B cell (primary cell): ENCODE data around the gene ZNF273. TPM values are rescaled to one million over a fixed set of nuclear protein-coding genes. Genes with fewer than 3 reads are reported as not detected.

Experiments used
- ATAC-seq: fragments of 200-7000 bp; cut with Tn5 transposase; one replicate; pipeline ENCODE4 v1.10.0; 2021; ENCODE audit warnings: low read depth, mild to moderate bottlenecking, moderate number of reproducible peaks, moderate library complexity
- CTCF ChIA-PET: fragments of 350-600 bp; sonication (Branson Sonifier 250); formaldehyde crosslinking; loops from one replicate; lab custom pipeline; 2021; ENCODE audit warnings: antibody characterized with exemption, inconsistent platforms; lab: Charles Lee
- POLR2A ChIA-PET: fragments of 350-600 bp; sonication (Branson Sonifier 250); formaldehyde crosslinking; loops from one replicate; lab custom pipeline; 2021; ENCODE audit warnings: antibody characterized with exemption; lab: Charles Lee
- DNase-seq: peaks from one replicate; pipeline ENCODE4 v3.0.0; 2013
- H2AFZ ChIP-seq: 2 replicates; pipeline ENCODE4 v1.6.1; 2012; ENCODE audit warnings: mild to moderate bottlenecking, low read depth, low read length; ENCODE audit not compliant: insufficient read depth, poor library complexity, severe bottlenecking
- H3K27ac ChIP-seq, 2 donors: 1 replicate in 1 of 2; 2 replicates in 1 of 2; pipeline ENCODE4 v1.5.1; 2012 to 2013; ENCODE audit warnings: low read length in 2 of 2, mild to moderate bottlenecking in 2 of 2, moderate library complexity in 1 of 2
- H3K27me3 ChIP-seq, 4 experiments: fragments of 200-600 bp in 1 of 4; sonication (generic) in 1 of 4; replicated peaks in 1 of 4; 1 replicate in 2 of 4; 2 replicates in 2 of 4; pipeline versions ENCODE4 v1.6.1 to v1.7.0; 2013 to 2016; ENCODE audit warnings: low read length in 3 of 4, mild to moderate bottlenecking in 2 of 4, mixed read lengths in 1 of 4, moderate library complexity in 1 of 4; ENCODE audit not compliant: insufficient read depth in 4 of 4, control insufficient read depth in 3 of 4; ENCODE audit errors: control extremely low read depth in 1 of 4
- H3K36me3 ChIP-seq, 2 experiments: replicated peaks in 1 of 2; 1 replicate in 1 of 2; 2 replicates in 1 of 2; pipeline versions ENCODE4 v1.6.1 to v1.7.1; 2013; ENCODE audit warnings: low read length in 1 of 2; ENCODE audit not compliant: insufficient read depth in 2 of 2, control insufficient read depth in 1 of 2; ENCODE audit errors: control extremely low read depth in 1 of 2, extremely low read depth in 1 of 2
- H3K4me1 ChIP-seq, 2 donors: fragments of 200-600 bp in 1 of 2; sonication (generic) in 1 of 2; 1 replicate in 1 of 2; 2 replicates in 1 of 2; pipeline versions ENCODE4 v1.5.1 to v1.6.1; 2013 to 2017; ENCODE audit warnings: low read length in 2 of 2; ENCODE audit not compliant: control insufficient read depth in 2 of 2, insufficient read depth in 2 of 2
- H3K4me2 ChIP-seq: replicated peaks from 2 replicates; pipeline ENCODE3; 2012; ENCODE audit warnings: mild to moderate bottlenecking, low read depth, low read length; ENCODE audit not compliant: poor library complexity, severe bottlenecking
- H3K4me3 ChIP-seq, 5 experiments: fragments of 200-600 bp in 1 of 5; sonication (generic) in 1 of 5; 1 replicate in 3 of 5; 2 replicates in 2 of 5; pipeline versions ENCODE4 v1.5.1 to v1.7.0; 2011 to 2016; ENCODE audit warnings: low read length in 4 of 5, mild to moderate bottlenecking in 4 of 5, low read depth in 2 of 5, control low read depth in 1 of 5, moderate library complexity in 1 of 5; ENCODE audit not compliant: insufficient read depth in 1 of 5; ENCODE audit errors: control extremely low read depth in 1 of 5, extremely low read depth in 1 of 5
- H3K79me2 ChIP-seq: fragments of 200-600 bp; sonication (generic); one replicate; pipeline ENCODE4 v1.6.0; 2016; ENCODE audit warnings: low read length; ENCODE audit not compliant: control insufficient read depth, insufficient read depth
- H3K9ac ChIP-seq: fragments of 200-600 bp; sonication (generic); 2 replicates; pipeline ENCODE4 v1.6.1; 2017; ENCODE audit warnings: mild to moderate bottlenecking, low read length, moderate library complexity
- H3K9me3 ChIP-seq, 3 donors: one replicate each; pipeline versions ENCODE4 v1.6.1 to v1.7.1; 2013; ENCODE audit warnings: low read length in 2 of 3; ENCODE audit not compliant: control insufficient read depth in 2 of 3, insufficient read depth in 1 of 3; ENCODE audit errors: control extremely low read depth in 1 of 3
- H4K20me1 ChIP-seq: 2 replicates; pipeline ENCODE4 v1.6.0; 2012; ENCODE audit warnings: mild to moderate bottlenecking, low read length; ENCODE audit not compliant: insufficient read depth, control insufficient read depth, poor library complexity, severe bottlenecking
- H3K27ac Mint-ChIP-seq: one replicate; pipeline ENCODE4 v1.8.0; 2021; ENCODE audit warnings: mixed read lengths
- H3K27me3 Mint-ChIP-seq: one replicate; pipeline ENCODE4 v1.8.0; 2021; ENCODE audit warnings: mixed read lengths
- H3K4me1 Mint-ChIP-seq: one replicate; pipeline ENCODE4 v1.8.0; 2021; ENCODE audit warnings: mixed read lengths
- H3K4me3 Mint-ChIP-seq: one replicate; pipeline ENCODE4 v1.8.0; 2021; ENCODE audit warnings: mixed read lengths
- H3K9me3 Mint-ChIP-seq: one replicate; pipeline ENCODE4 v1.8.0; 2022; ENCODE audit warnings: mixed read lengths; ENCODE audit not compliant: insufficient read depth
- EZH2 ChIP-seq: IDR thresholded peaks from 2 replicates; pipeline ENCODE4 v1.6.1; 2012; ENCODE audit warnings: borderline replicate concordance, low read depth, mild to moderate bottlenecking, moderate library complexity, low read length; ENCODE audit not compliant: insufficient read depth, poor library complexity, severe bottlenecking
- WGBS: methylation state at CpG from one replicate; pipeline ENCODE4 v1.1.5; 2013; ENCODE audit warnings: missing lambda C conversion rate; ENCODE audit not compliant: insufficient coverage; 5-methylcytosine and 5-hydroxymethylcytosine counted together
- intact Hi-C: fragments of 100-400 bp; cut with micrococcal nuclease; formaldehyde crosslinking; loops from one replicate; pipeline ENCODE4 v1.10.0; 2022
- polyA plus RNA-seq: library from polyadenylated mRNA; depleted of rRNA; stranded (reverse); fragments of >200 nt; gene quantifications from 2 replicates; pipeline ENCODE4 v1.2.3, GENCODE V29; 2012
- total RNA-seq, 2 donors: library from RNA; stranded (reverse); fragments of 120-200 nt in 1 of 2; gene quantifications; 1 replicate in 1 of 2; 2 replicates in 1 of 2; pipeline versions ENCODE4 v1.2.3 to v1.2.4, GENCODE V29; 2013 to 2022
- TF ChIP-seq, protein P1 (sequence below): fragments of 200-600 bp; IDR thresholded peaks from one replicate; pipeline ENCODE4 v1.8.0; 2022; ENCODE audit warnings: antibody characterized with exemption, mild to moderate bottlenecking

The ZNF273 gene
- total and polyA plus RNA-seq, 2 donors (not counting 1 experiment from before 2014, with no cell fraction given) = 3.8 to 12.7 TPM

DNA sequence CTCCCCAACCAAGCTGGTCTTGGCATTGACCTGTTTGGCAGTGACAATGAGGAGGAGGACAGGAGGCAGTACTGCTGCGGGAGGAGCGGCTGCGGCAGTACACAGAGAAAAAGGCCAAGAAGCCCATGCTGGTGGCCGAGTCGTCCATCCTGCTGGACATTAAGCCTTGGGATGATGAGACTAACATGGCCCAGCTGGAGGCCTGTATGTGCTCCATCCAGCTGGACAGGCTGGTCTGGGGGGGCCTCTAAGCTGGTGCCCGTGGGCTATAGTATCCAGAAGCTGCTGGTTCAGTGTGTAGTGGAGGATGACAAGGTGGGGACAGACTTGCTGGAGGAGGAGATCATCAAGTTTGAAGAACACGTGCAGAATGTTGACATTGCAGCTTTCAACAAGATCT, 39.1 kb upstream of the ZNF273 start:
- Histone ChIP-seq H3K9ac (no peak overlapping the region), H2AFZ (no peak overlapping the region), H3K36me3 (no peaks in the 10 kb centered on the region), H3K4me1 (no peaks in the 10 kb centered on the region), H3K27me3 (no peaks in the 10 kb centered on the region), H3K79me2 (no peaks in the 10 kb centered on the region), H3K9me3 (peaks cover 0 to 24% (median 0%) of the 10 kb centered on the region in 3 donors), H3K4me2 (no peak overlapping the region), H3K27ac (no peak overlapping the region), H3K4me3 (no peak overlapping the region), H4K20me1 (no peaks in the 10 kb centered on the region)
- no peaks in the 10 kb centered on the region for H3K9me3 Mint-ChIP-seq
- H3K4me1 Mint-ChIP-seq = no peaks in the 10 kb centered on the region
- no peak overlapping the region for H3K27ac Mint-ChIP-seq
- TF ChIP-seq, protein P1, sequence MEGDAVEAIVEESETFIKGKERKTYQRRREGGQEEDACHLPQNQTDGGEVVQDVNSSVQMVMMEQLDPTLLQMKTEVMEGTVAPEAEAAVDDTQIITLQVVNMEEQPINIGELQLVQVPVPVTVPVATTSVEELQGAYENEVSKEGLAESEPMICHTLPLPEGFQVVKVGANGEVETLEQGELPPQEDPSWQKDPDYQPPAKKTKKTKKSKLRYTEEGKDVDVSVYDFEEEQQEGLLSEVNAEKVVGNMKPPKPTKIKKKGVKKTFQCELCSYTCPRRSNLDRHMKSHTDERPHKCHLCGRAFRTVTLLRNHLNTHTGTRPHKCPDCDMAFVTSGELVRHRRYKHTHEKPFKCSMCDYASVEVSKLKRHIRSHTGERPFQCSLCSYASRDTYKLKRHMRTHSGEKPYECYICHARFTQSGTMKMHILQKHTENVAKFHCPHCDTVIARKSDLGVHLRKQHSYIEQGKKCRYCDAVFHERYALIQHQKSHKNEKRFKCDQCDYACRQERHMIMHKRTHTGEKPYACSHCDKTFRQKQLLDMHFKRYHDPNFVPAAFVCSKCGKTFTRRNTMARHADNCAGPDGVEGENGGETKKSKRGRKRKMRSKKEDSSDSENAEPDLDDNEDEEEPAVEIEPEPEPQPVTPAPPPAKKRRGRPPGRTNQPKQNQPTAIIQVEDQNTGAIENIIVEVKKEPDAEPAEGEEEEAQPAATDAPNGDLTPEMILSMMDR = no peak
- TF ChIP-seq EZH2 = no peak
- DNase-seq = no peak
- POLR2A ChIA-PET = no interaction called here
- H3K4me3 Mint-ChIP-seq = no peak overlapping the region
- ATAC-seq = no peak
- intact Hi-C loops = no loop called here
- CTCF ChIA-PET = no interaction called here
- H3K27me3 Mint-ChIP-seq = no peaks in the 10 kb centered on the region
- WGBS = 92% methylated on average over 7 of the region's 7 CpGs

DNA sequence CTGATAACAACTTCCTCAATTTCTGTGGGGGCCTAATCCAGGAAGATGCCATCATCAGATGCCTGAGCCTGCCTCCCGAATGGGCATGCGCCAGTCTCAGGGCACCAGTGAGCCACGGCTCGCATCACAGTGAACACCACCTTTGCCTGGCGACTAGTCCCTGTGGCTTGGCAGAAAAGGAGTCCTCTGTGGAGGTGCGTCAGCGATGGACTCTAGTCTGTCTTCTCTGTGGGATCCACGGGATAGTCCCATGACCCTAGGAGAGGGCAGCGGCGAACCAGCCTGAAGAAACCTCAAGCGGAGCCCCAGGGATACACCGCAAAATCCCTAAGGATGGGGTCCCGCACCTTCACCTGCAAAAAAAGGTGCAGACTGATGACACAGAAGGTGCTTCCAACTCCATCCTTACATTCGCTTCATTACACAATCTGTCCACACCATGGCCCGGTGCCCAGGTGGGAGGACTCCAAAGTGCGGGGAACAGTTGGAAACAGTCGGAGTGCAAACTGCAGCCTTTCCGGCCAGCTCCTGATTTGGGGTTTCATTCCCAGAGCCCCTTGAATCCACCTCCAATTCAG, 35.1 kb upstream of the ZNF273 start:
- TF ChIP-seq, protein P1 = no peak
- Mint-ChIP-seq H3K27ac (no peak overlapping the region), H3K4me1 (no peaks in the 10 kb centered on the region), H3K9me3 (no peaks in the 10 kb centered on the region), H3K27me3 (no peaks in the 10 kb centered on the region), H3K4me3 (no peak overlapping the region)
- Histone ChIP-seq H3K4me2 (no peak overlapping the region), H3K9me3 (peaks cover 0 to 48% (median 0%) of the 10 kb centered on the region in 3 donors), H3K79me2 (no peaks in the 10 kb centered on the region), H4K20me1 (no peaks in the 10 kb centered on the region), H3K27me3 (no peaks in the 10 kb centered on the region), H3K4me3 (no peak overlapping the region), H2AFZ (no peak overlapping the region), H3K36me3 (no peaks in the 10 kb centered on the region), H3K27ac (no peak overlapping the region), H3K9ac (no peak overlapping the region), H3K4me1 (no peaks in the 10 kb centered on the region)
- DNase-seq = no peak
- intact Hi-C loops = no loop called here
- ATAC-seq = no peak
- 94% methylated on average over 17 of the region's 18 CpGs for WGBS
- ChIA-PET CTCF (no interaction called here), POLR2A (no interaction called here)
